GM18868 (cell line): ENCODE data around the gene CNTNAP1.
A peak's percentile ranks its signal among the peaks of the same experiment; 100 is the strongest.
"Not testable (repeated sequence)": the region's sequence is repeated elsewhere in the genome, so short reads cannot be mapped to it uniquely, and the experiment has no call there.

Experiments
- ATAC-seq: cut with Tn5 transposase; IDR thresholded peaks from one replicate; pipeline ENCODE4 v1.9.1; 2021; ENCODE audit warnings: mild to moderate bottlenecking, moderate library complexity; ENCODE audit not compliant: unreplicated experiment

The CNTNAP1 gene

DNA sequence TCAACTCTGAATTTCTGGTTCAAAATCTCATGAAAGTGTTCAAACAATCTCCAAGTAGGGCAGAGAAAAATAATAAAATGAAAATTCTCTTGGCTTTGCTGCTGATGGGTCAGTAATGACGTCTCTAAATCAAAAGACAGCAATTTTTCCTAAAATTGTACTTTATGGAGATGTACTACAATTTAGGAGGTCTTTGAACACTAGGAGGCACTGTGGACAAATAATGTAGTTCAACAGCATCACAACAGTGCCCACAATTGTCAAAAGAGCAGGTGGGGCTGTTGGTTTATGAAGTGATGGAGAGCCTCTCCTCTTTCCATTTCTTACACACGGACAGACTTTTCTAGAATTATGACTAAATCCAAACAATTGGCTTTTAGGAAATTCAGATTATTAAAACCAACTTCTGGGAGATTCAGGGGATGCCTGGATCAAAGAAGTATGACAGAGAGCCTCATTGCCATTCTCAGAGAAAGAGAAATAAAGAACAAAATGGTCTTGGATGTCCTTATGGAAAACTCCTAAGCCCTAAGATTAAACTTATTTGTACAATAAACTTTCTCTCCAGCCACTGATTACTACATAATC, 38.8 kb downstream of the CNTNAP1 start:
- no peak for ATAC-seq

DNA sequence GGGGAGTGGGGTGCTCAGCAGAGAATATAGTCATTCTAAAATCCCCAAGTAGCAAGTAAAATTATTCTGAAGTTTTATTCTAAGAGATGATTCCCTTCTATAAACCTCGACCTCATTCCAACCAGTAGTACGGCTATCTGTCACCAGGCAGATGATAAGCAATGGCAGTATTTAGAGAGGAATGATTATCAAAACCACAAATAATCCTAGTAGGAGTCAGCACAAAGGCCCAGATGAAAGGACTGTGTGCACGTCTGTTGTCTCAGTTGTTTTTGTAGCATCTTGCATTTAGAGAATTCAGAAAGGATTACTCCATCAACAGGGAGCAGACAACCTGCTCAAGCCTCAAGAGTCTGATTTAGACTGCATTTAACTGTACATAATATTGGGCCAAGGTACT, 41.3 kb downstream of the CNTNAP1 start:
- ATAC-seq = no peak

DNA sequence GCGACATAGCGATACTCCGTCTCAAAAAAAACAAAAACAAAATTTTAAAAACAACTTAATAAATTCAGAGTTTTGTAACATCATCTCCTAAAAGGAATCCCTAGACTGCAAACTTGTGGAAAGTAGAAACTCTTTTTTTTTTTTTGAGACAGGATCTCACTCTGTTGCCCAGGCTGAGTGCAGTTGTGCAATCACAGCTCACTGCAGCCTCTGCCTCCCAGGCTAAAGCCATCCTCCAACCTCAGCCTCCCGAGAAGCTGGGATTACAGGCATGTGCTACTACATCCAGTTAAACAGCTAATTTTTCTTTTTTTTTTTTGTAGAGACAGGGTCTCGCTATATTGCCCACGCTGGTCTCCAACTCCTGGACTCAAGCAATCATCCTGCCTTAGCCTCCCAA, 42.8 kb downstream of the CNTNAP1 start:
- ATAC-seq = no peak

DNA sequence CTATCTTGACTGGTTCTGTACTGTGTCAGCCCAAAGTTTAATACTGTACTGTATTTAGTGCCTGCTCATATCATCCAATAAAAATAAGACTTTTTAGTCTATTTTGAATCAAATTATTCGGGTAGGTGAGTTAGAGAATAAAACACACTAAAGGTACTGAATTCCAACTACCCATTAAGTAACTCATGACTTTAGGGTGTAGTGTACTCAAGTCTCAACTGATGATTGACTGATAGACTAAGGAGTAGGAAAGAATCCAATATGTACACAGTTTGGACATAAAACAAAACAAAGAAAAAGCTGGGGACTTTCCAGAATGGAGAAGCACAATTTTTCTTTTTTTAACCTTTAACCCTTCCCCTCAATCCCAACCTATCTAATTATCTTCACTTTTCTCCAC, 58.4 kb downstream of the CNTNAP1 start:
- ATAC-seq = no peak

DNA sequence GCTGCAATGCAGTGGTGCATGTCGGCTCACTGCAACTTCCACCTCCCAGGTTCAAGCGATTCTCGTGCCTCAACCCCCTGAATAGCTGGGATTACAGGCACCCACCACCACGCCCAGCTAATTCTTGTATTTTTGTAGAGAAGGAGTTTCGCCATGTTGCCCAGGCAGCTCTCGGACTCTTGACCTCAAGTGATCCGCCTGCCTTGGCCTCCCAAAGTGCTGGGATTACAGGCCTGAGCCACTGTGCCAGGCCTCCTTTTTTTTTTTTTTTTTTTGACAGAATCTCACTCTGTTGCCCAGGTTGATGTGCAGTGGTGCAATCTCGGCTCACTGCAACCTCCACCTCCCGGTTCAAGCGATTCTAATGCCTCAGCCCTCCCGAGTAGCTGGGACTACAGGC, 60.6 kb downstream of the CNTNAP1 start:
- not testable (repeated sequence) for ATAC-seq

DNA sequence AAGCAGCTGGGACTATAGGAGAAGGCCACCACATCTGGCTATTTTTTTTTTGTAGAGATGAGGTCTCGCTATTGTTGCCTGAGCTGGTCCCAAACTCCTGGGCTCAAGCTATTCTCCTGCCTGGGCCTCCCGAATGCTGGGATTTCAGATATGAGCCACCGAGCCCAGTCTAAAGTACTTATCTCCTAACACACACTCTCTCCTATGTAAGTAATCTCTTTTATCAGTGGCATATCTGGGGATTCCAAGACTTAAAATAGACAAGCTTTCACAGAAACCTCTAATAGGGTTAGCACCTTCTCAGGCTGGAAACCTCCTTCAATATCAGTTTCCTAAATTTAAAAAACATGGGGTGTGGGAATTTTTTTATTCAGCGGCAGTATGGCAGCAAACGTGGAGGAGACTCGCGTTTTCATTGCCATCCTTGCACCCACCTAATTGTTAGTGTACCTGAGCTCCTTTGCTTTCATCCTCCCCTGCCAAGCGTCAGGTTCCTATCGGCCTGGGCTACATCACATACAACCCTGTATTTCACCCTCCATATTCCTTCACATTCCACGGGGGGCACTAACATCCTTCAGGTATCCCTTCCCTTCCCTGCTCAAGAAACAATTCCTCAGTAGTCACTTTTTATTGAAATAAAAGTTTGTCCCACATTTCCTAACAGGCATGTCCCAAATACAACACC, 61.4 kb downstream of the CNTNAP1 start:
- ATAC-seq = no peak

DNA sequence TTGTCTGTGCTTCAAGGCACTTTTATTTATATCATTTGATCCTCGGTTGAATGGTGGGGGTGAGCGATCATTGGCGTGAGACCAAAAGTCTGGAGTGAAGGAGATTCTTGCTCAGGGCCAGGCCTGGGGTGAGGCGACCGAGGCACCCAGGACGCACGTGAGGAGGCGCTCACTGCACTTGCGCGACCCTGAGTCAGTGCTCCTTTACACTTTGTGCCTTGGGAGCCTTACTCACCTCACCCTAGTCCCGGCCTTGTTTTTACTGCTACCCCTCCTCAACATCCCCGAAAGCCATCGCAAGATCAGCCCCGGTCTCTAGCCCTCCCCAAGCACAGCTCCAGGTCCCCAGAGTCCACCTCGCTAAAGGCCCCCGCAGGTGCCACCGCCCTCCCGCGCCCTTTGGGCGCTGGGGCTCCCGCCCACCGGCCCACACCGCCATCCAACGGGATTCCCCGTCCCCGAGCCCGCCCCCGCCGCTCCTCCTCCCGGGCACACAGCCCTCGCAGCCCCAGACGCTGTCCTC, 62.0 kb downstream of the CNTNAP1 start:
- ATAC-seq = peak; percentile 57

DNA sequence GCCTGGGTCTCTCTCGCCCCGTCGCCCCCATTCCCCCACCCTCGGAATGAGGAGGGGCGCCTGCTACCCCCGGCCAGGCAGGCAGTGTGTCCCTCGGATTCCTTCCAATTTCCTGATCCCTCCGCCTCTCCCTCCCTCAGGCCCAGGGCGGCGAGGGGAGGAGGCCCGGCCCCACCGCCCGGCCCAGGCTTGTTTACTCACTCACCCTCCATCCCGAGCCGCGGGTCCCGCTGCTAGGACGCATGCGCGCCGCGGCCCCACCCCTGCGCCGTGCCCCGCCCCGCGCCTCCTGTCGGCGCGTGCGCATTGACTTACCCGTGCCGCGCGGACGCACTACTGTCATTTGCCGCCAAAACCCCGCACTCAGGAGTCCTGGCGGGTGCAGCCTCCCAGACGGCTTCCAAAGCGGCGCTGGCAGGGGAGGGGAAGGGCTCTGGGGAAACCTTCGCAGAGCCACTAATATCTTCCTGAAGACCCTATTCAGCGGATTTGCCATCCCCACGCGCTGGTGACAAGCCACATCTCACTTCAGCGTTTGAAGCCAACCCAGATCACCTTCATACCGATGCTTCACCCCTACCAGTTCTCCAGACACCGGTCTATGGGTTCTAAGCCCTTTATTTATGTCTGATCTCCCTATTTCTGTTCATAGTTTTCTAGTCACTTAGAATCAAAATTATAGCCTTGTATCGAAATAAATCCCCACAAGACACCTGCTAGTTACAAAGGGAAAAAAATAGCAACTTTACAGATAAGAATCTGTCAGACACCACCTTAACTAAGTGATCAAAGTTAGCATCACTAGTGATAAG, 62.7 kb downstream of the CNTNAP1 start, which contains the start of gene EZH1:
TSS of gene EZH1 (minus strand) at position 235 of the 812 bp plus-strand sequence. CDS start 16,099 bp downstream, outside the sequence.
- ATAC-seq = peak; percentile 82

DNA sequence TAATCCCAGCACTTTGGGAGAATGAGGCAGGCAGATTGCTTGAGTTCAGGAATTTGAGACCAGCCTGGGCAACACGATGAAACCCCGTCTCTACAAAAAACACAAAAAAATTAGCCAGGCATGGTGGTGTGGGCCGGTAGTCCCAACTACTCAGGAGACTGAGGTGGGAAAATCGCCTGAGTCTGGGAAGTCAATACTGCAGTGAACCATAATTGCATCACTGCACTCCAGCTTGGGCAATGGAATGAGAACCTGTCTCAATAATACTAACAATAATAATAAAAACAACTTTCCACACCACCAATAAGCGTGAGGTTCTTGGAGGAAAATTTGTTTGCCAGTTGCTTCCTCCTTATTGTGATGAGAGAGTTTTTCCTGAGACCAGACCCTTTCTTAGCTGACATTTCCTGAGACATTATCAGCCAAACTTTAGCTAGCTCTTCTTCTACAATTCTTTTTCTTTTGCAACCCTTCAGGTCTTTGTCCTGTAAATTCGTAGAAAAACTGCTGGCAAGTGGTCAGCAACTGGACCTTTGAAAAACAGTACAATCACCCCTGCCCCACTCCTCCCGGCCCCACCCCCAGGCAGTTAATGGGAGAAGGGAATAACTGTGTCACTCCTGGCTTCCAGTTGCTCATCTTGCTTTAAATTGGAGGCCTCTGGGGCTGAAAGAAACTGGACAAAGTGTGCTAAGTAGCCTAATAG, 66.0 kb downstream of the CNTNAP1 start:
- no peak for ATAC-seq

DNA sequence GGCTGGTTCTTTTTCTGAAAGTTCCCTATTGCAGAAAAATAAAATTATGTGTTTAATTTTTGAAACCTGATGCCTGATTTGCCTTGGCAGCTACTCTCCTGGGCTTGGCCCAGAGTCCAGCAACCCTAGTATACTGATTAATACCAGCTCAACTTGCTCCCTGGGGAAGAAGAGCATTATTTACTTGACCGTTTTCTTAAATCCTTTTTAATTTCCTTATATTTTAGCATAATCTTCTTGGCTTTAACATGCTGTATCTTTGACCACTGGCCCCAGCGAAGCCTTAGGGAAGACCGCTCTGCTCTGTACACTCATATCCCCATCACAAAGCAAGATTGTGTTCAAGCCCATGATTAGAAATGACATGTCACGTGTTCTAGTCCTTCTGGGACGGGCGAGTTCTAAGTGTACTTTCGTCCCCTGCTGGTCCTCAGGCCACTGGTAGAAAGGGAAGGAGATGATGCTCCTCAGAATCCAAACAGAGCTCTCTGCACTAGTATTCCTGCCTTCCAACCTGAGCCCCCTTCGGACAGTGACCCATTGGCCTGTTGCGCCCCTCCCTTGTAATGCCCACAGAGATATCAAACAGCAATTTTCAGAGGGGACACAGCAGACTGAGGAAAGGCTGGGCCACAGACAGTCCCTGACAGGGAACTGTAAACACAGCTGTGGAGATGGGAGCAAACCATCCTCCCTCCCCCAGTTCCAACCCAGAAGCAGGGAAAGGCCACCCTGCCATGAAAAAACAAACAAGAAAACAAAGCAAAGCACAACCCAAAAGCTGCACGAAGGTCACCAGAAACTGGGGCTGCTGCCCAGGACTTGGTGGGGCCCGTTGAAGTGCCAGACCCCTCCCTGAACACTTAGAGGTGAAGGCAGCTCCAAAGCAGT, 66.8 kb downstream of the CNTNAP1 start:
- no peak for ATAC-seq
